ENCODE measurements around the gene RSBN1. TPM values are rescaled to one million over a fixed set of nuclear protein-coding genes. Genes with fewer than 3 reads are reported as not detected.

Gene RSBN1
- total and polyA plus RNA-seq, 2 experiments from 2014 or later = 15.4 to 17.4 TPM

- H3K27me3 ChIP-seq (ENCODE audit: insufficient read depth) = no peaks in the 10 kb centered on the region
- Mint-ChIP-seq H3K4me1 (no peaks in the 10 kb centered on the region), H3K9me3 (peaks cover 5% of the 10 kb centered on the region; the same call in 1 of the 3 replicates), H3K27ac (no peak overlapping the region), H3K4me3 (no peak overlapping the region), H3K27me3 (ENCODE audit: insufficient read depth, low read depth, poor library complexity) (peaks cover 1% of the 10 kb centered on the region), H3K36me3 (ENCODE audit: low read depth) (no peaks in the 10 kb centered on the region)
- no peaks in the 10 kb centered on the region for H3K4me1 ChIP-seq (ENCODE audit: insufficient read depth)
- no peaks in the 10 kb centered on the region for H3K9me2 ChIP-seq (ENCODE audit: insufficient read depth)
- H3K27ac ChIP-seq (ENCODE audit: low read depth) = no peak overlapping the region
- no peaks in the 10 kb centered on the region for H3F3A ChIP-seq (replicated peaks; ENCODE audit: low read depth)
- no peak overlapping the region for H2AFZ ChIP-seq
- DNase-seq (ENCODE audit: low spot score) (no peak), ATAC-seq (no peak)
- H3K79me2 ChIP-seq (replicated peaks; ENCODE audit: insufficient read depth) = no peaks in the 10 kb centered on the region
- H3K4me2 ChIP-seq = no peak overlapping the region
- H3K4me3 ChIP-seq = no peak overlapping the region
- H4K20me1 ChIP-seq (replicated peaks; ENCODE audit: insufficient read depth) = no peaks in the 10 kb centered on the region
- TF ChIP-seq NANOG (IDR thresholded peaks at IDR 0.05; ENCODE audit: borderline replicate concordance) (no peak), ZNF331 (CRISPR knock-in tag; IDR thresholded peaks at IDR 0.05; ENCODE audit: low read depth) (no peak), JUNB (IDR thresholded peaks at IDR 0.05; ENCODE audit: unreplicated experiment) (no peak), ZNF462 (CRISPR knock-in tag; IDR thresholded peaks at IDR 0.05) (no peak), CREB1 (CRISPR knock-in tag; IDR thresholded peaks at IDR 0.05; ENCODE audit: low read depth) (no peak), POLR2AphosphoS5 (IDR thresholded peaks at IDR 0.05; ENCODE audit: low read depth) (no peak), ETS1 (IDR thresholded peaks at IDR 0.05) (no peak), EZH2phosphoT487 (IDR thresholded peaks at IDR 0.05; ENCODE audit: unreplicated experiment) (no peak), ZNF114 (CRISPR knock-in tag; IDR thresholded peaks at IDR 0.05) (no peak), REST (IDR thresholded peaks at IDR 0.05; ENCODE audit: unreplicated experiment) (no peak), STAT1 (IDR thresholded peaks at IDR 0.05; ENCODE audit: unreplicated experiment) (no peak), CTCF (conservative IDR thresholded peaks at IDR 0.05; ENCODE audit: low read depth in 2 of 2) (no peak), EZH2 (IDR thresholded peaks at IDR 0.05; ENCODE audit: low read depth, unreplicated experiment) (no peak)
- H3K36me3 ChIP-seq (ENCODE audit: insufficient read depth) = peaks cover 4% of the 10 kb centered on the region; the same call in 1 of the 2 replicates
Observed at GRCh38 chr1:113850127-113850796, 38.0 kb upstream of the RSBN1 start.
